CD4-positive, alpha-beta T cell (primary cell): ENCODE data around the gene LOX. TPM values are rescaled to one million over a fixed set of nuclear protein-coding genes. Genes with fewer than 3 reads are reported as not detected.

ENCODE experiments used
- ATAC-seq: fragments of 200-7000 bp; cut with Tn5 transposase; one replicate; pipeline ENCODE4 v1.10.0; 2022; ENCODE audit warnings: mild to moderate bottlenecking; ENCODE audit not compliant: poor library complexity
- CTCF ChIA-PET: fragments of 350-600 bp; sonication (Branson Sonifier 250); formaldehyde crosslinking; loops from one replicate; lab custom pipeline; 2021; ENCODE audit warnings: antibody characterized with exemption, inconsistent platforms; lab: Charles Lee
- POLR2A ChIA-PET: fragments of 350-600 bp; sonication (Branson Sonifier 250); formaldehyde crosslinking; loops from one replicate; lab custom pipeline; 2021; ENCODE audit warnings: antibody characterized with exemption, inconsistent platforms; lab: Charles Lee
- DNase-seq, 14 experiments: peaks; one replicate each; pipeline ENCODE4 v3.0.0-alpha.2; 2013 to 2020; ENCODE audit warnings: mixed read lengths in 2 of 14
- H3K27ac ChIP-seq, 2 donors: one replicate each; pipeline versions ENCODE4 v1.5.1 to v1.7.0; 2013; ENCODE audit warnings: low read length in 2 of 2, low read depth in 1 of 2, mild to moderate bottlenecking in 1 of 2
- H3K27me3 ChIP-seq, 2 experiments: 1 replicate in 1 of 2; 2 replicates in 1 of 2; pipeline versions ENCODE4 v1.6.1 to v1.7.0; 2013; ENCODE audit warnings: low read length in 2 of 2, control low read depth in 1 of 2, mild to moderate bottlenecking in 1 of 2, moderate library complexity in 1 of 2; ENCODE audit not compliant: insufficient read depth in 2 of 2, control insufficient read depth in 1 of 2
- H3K36me3 ChIP-seq: one replicate; pipeline ENCODE4 v1.6.1; 2013; ENCODE audit warnings: low read length, control low read depth; ENCODE audit not compliant: insufficient read depth
- H3K4me1 ChIP-seq: one replicate; pipeline ENCODE4 v1.6.1; 2013; ENCODE audit warnings: low read length, control low read depth; ENCODE audit not compliant: insufficient read depth
- H3K4me3 ChIP-seq: one replicate; pipeline ENCODE4 v1.5.1; 2013; ENCODE audit warnings: mild to moderate bottlenecking, low read length, moderate library complexity
- H3K9me3 ChIP-seq, 2 experiments: 1 replicate in 1 of 2; 2 replicates in 1 of 2; pipeline versions ENCODE4 v1.6.1 to v1.7.0; 2013; ENCODE audit warnings: low read length in 2 of 2, mild to moderate bottlenecking in 2 of 2, control low read depth in 1 of 2, moderate library complexity in 1 of 2; ENCODE audit not compliant: control insufficient read depth in 1 of 2, insufficient read depth in 1 of 2
- H3K27ac Mint-ChIP-seq: one replicate; pipeline ENCODE4 v1.8.0; 2020; ENCODE audit warnings: mixed read lengths
- H3K27me3 Mint-ChIP-seq: one replicate; pipeline ENCODE4 v1.8.0; 2021; ENCODE audit warnings: mixed read lengths
- H3K36me3 Mint-ChIP-seq: one replicate; pipeline ENCODE4 v1.8.0; 2021; ENCODE audit warnings: low read depth, mixed read lengths
- H3K4me1 Mint-ChIP-seq: one replicate; pipeline ENCODE4 v1.8.0; 2021; ENCODE audit warnings: low read depth, mixed read lengths
- H3K4me3 Mint-ChIP-seq: one replicate; pipeline ENCODE4 v1.8.0; 2020; ENCODE audit warnings: mild to moderate bottlenecking, mixed read lengths
- H3K9me3 Mint-ChIP-seq: one replicate; pipeline ENCODE4 v1.8.0; 2020; ENCODE audit warnings: mixed read lengths
- CTCF ChIP-seq: fragments of 200-600 bp; IDR thresholded peaks from one replicate; pipeline ENCODE4 v1.8.0; 2022; ENCODE audit warnings: antibody characterized with exemption, mild to moderate bottlenecking
- intact Hi-C, 2 experiments: fragments of 100-400 bp; cut with DNase I in 1 of 2; cut with micrococcal nuclease in 1 of 2; formaldehyde crosslinking; loops; one replicate each; pipeline versions ENCODE4 v1.15.1 to v1.9.0; 2023 to 2025; cut with DNase I, micrococcal nuclease
- total RNA-seq, 174 experiments: library from RNA in 2 of 174; stranded (reverse) in 2 of 174; gene quantifications; one replicate each; pipeline ENCODE4 v1.2.3 and lab custom pipeline; 2021 to 2026

Gene LOX
- total RNA-seq, 2 experiments from 2014 or later = 0.06 to 0.11 TPM

GRCh38 chr5:122030251-122030650 lies 47.8 kb downstream of the LOX start:
- Mint-ChIP-seq H3K27ac (no peak overlapping the region), H3K4me1 (no peaks in the 10 kb centered on the region), H3K4me3 (no peak overlapping the region), H3K9me3 (no peaks in the 10 kb centered on the region), H3K36me3 (peaks cover 67% of the 10 kb centered on the region), H3K27me3 (no peaks in the 10 kb centered on the region)
- no peak overlapping the region for H3K27ac ChIP-seq
- no peaks in the 10 kb centered on the region for H3K4me1 ChIP-seq
- H3K27me3 ChIP-seq = no peaks in the 10 kb centered on the region
- ChIA-PET CTCF (interaction anchor here (1.0 kb wide), 1 partner anchor 9 kb away, joined by 4 read pairs; no protein-coding TSS in a partner anchor), POLR2A (no interaction called here)
- H3K4me3 ChIP-seq = no peak overlapping the region
- ATAC-seq (no peak), DNase-seq (no peak)
- intact Hi-C loops = no loop called here
- peaks cover 9% of the 10 kb centered on the region for H3K36me3 ChIP-seq
- no peak for TF ChIP-seq CTCF
- no peaks in the 10 kb centered on the region for H3K9me3 ChIP-seq

GRCh38 chr5:122029818-122030217 lies 48.2 kb downstream of the LOX start:
- H3K27me3 Mint-ChIP-seq = no peaks in the 10 kb centered on the region
- Histone ChIP-seq H3K27ac (no peak overlapping the region), H3K4me1 (no peaks in the 10 kb centered on the region), H3K27me3 (no peaks in the 10 kb centered on the region), H3K36me3 (peaks cover 9% of the 10 kb centered on the region), H3K9me3 (no peaks in the 10 kb centered on the region), H3K4me3 (no peak overlapping the region)
- intact Hi-C loops = no loop called here
- DNase-seq (no peak), ATAC-seq (no peak)
- no peak overlapping the region for H3K4me3 Mint-ChIP-seq
- ChIA-PET POLR2A (no interaction called here), CTCF (interaction anchor here (1.0 kb wide), 1 partner anchor 8 kb away, joined by 4 read pairs; no protein-coding TSS in a partner anchor)
- H3K4me1 Mint-ChIP-seq = no peaks in the 10 kb centered on the region
- no peak for TF ChIP-seq CTCF
- no peaks in the 10 kb centered on the region for H3K9me3 Mint-ChIP-seq
- H3K36me3 Mint-ChIP-seq = peaks cover 66% of the 10 kb centered on the region
- H3K27ac Mint-ChIP-seq = no peak overlapping the region

- ChIA-PET POLR2A (no interaction called here), CTCF (no interaction called here)
- peaks cover 3% of the 10 kb centered on the region for H3K9me3 Mint-ChIP-seq
- no peak overlapping the region for H3K4me3 Mint-ChIP-seq
- Histone ChIP-seq H3K9me3 (no peaks in the 10 kb centered on the region), H3K36me3 (peaks cover 37% of the 10 kb centered on the region), H3K27me3 (no peaks in the 10 kb centered on the region), H3K4me3 (no peak overlapping the region), H3K27ac (no peak overlapping the region), H3K4me1 (no peaks in the 10 kb centered on the region)
- no peaks in the 10 kb centered on the region for H3K4me1 Mint-ChIP-seq
- no peak for DNase-seq
- no peak for ATAC-seq
- no peak for TF ChIP-seq CTCF
- intact Hi-C loops = no loop called here
- no peak overlapping the region for H3K27ac Mint-ChIP-seq
- H3K36me3 Mint-ChIP-seq = peaks cover 74% of the 10 kb centered on the region
- H3K27me3 Mint-ChIP-seq = no peaks in the 10 kb centered on the region
These were observed 55.1 kb downstream of the LOX start for GRCh38 chr5:122022966-122023365.
